ENCODE data around the gene IFNA2.
"Not testable (repeated sequence)": the region's sequence is repeated elsewhere in the genome, so short reads cannot be mapped to it uniquely, and the experiment has no call there.

Gene IFNA2

GRCh38 chr9:21385131-21385670 lies at the start of gene IFNA2:
Gene IFNA2, minus strand, starts transcription at chr9:21385398. Its CDS starts 69 bp downstream, at chr9:21385329.
- no peak for DNase-seq (ENCODE audit: low read depth)

DNA sequence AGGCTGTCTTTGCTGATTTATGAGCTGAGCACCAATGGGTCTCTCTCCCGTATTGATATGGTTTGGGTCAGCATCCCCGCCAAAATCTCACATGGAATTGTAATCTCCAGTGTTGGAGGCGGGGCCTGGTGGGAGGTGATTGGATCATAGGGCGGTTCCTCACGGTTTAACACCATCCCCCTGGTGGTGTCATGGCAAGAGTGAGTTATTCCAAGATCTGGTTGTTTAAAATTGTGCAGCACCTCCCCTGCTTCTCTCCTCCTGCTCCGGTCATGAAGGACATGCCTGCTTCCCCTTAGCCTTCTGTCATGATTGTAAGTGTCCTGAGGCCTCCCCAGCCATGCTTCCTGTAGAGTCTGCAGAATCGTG lies 49.8 kb upstream of the IFNA2 start:
- DNase-seq (ENCODE audit: low read depth) = not testable (repeated sequence)

- peak; percentile 20 for DNase-seq (ENCODE audit: low read depth)
Measured at GRCh38 chr9:21434202-21435014, 49.2 kb upstream of the IFNA2 start.

DNA sequence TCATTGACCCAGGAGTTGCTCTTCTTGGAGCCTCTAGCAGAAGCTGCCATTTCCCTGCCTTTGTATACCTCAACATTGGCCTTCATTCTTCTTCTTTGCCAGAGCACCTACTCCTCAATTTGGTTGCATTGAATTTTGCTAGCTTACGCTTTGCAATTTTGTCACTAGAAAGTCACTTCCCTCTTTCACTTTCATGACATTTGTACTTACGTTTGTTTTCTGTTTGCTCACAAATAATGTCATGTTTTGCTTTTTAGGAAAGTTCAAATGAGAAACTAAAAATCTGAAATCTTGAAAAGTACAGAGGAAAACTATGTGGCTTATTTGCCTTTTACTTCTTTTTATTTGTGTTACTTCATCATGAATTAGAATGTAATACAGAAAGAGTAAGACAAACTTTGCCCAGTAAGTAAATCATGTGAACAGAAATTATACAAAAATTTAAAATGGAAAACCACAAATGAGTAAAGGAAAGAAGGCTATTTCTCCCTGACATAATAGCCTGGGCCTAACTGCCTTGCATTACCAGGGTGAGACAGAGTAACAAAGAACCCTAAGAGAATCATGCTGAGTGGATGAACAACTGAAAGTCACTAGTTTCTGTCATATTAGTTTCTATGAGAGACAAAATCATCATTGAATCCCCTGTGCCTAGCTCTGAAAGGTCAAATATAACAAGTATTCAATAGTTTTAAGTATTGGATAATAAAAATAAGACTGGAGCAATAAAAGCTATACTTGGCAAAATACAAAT lies 47.7 kb upstream of the IFNA2 start:
- no peak for DNase-seq (ENCODE audit: low read depth)

- no peak for DNase-seq (ENCODE audit: low read depth)
Measured at GRCh38 chr9:21429191-21429590, 44.0 kb upstream of the IFNA2 start.

GRCh38 chr9:21428235-21428634 lies 43.0 kb upstream of the IFNA2 start:
- no peak for DNase-seq (ENCODE audit: low read depth)

GRCh38 chr9:21415493-21416267 lies 30.5 kb upstream of the IFNA2 start:
- no peak for DNase-seq (ENCODE audit: low read depth)

GRCh38 chr9:21414220-21414940 lies 29.2 kb upstream of the IFNA2 start:
- DNase-seq (ENCODE audit: low read depth) = no peak

DNA sequence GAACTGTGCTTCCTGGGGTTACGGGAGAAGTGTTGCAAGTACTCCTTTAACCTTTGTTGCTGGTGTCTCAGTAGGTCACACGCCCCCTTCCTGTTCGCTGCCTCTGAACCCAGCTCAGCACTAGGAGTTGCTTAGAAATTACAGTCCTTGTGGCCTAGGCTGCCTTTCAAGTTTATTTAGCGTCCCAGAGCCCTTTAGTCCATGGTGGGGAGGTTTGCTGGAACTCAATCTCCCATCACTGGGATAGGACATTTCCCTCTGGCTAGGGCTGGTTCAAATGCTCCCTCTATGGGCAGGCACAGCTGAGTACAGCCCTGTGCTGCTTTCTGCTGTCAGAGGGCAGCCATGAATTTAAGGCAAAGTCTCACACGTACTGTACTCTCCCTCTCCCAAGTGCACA lies 28.4 kb upstream of the IFNA2 start:
- no peak for DNase-seq (ENCODE audit: low read depth)

- DNase-seq (ENCODE audit: low read depth) = no peak
Measured at GRCh38 chr9:21413151-21413550, 28.0 kb upstream of the IFNA2 start.

- DNase-seq (ENCODE audit: low read depth) = no peak
Measured at GRCh38 chr9:21412107-21412506, 26.9 kb upstream of the IFNA2 start.

- no peak for DNase-seq (ENCODE audit: low read depth)
Measured at GRCh38 chr9:21408817-21409216, 23.6 kb upstream of the IFNA2 start, which contains the start of gene IFNA8. Gene IFNA8, plus strand, starts transcription at chr9:21409117. Its CDS starts 60 bp downstream, at chr9:21409177.

DNA sequence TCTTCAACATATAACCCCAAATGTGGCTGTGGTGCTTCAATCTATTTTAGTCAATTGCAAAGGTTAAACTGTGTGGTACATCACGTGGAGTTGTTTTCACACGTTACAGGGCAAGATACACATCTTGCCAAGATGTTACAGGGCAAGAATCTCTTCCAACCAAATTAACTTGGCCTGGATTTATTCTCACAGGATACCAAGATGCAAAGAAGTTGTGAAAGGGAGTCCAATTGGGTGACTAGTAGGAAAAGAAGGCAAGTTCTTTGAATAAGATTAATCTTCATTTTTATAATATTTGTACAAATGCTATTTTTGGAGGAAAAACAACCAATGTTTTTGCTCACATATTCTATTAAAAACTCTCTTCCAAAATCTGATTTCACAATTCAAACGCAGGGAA lies 18.9 kb upstream of the IFNA2 start:
- no peak for DNase-seq (ENCODE audit: low read depth)

DNA sequence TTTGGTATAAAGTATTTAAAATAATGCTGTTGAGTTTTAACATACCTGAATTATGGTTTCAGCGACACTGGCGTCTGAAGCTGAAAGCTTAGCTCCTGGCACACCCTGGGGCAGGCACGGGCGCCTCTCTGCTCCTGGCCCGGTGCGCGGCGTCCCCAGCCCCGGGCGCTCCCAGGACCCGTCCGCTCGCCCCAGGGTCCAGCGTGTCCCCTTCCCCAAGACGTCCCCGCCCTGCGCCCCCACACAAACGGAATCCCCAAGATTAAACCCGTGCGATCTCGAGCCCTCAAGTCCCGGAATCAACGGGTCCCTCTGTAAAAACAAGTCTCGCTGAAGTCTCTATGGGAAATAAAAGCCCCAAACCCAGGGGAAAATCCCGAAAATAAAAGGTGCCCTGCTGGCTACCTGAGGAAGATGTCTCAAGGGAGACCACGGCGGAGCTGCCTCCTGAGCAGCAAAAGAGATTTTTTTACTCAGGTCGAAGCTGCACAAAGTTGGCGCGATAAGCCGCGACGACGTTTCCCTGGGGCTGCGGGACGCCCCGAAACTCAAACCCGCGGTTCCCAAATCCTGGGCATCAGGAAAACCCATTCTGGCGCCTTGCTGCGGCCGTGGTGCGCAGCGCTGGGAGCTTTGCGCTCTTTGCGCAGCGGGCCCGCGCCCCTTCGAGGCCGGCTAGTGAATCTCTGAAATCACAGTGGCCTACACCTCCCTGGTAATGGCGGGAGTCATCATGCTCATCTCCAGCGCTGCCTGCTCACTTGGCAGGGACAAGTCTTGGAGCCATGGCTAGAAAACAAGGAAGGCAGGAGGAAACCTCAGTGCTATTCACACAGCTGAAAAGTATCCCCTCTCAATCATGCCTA lies 17.4 kb upstream of the IFNA2 start:
- DNase-seq (ENCODE audit: low read depth) = no peak

DNA sequence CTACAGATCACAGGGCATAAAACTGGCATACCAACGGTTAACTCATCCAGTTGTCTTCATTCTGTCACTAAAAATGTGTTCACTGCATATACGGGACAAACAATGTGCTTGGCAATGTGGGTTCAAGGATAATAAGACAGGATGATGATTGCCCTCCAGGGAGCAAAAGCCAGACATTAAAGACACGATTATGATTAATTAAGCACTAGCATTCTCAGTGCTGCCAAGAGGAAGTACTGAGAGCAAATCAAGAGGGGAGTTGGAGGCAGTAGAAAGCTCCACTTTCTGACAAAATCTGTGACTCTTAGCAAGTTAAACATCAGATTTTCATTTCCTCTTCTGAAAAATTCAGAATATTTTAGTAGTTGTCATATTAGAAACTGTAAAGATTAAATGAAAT lies 14.8 kb upstream of the IFNA2 start:
- DNase-seq (ENCODE audit: low read depth) = no peak

GRCh38 chr9:21398955-21399489 lies 13.8 kb upstream of the IFNA2 start:
- DNase-seq (ENCODE audit: low read depth) = no peak

DNA sequence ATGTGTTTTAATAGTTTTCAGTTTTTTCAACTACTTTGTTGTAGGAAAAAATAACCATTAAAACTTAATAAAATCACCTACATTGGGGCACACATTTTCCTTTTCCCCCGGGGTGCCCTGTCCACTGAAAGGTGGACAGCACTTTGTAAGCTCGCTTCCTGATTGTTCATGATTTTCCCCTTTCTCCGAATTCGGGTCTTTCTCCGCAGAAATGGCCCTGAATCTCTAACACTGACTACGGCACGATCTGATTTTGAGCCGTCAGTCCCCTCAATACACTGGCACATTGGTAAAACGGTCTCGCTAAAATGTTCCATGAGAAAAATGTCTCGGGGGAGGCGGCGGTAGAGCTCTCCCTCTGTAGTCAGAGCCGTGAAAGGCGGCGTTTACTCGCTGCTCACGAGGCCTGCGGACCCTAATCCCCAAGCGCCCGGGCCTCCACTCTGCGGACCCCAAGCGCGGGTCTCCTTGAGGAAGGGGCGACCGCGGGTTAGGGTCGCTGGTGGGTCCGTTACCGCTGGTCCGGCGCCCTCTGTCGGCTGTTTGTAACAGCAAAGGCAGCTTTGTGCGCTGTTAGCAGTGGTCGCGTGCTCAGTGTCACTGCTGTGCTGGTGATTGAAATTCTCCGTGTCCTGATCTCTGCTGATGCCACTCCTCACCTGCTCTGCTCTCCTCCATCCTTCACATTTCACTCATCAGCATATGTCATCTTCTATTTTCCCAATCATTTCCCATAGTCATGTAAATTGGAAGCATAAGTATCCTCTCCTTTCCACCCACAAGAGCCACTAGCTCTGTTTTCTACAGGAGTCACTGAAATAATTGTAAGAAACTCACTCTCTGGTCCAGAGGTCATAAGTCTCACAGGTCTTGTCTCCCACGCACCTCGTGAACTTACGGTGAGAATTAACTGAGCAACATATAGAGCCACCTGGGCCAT lies 10.8 kb upstream of the IFNA2 start:
- DNase-seq (ENCODE audit: low read depth) = no peak

GRCh38 chr9:21392270-21392669 lies 7.1 kb upstream of the IFNA2 start:
- no peak for DNase-seq (ENCODE audit: low read depth)

GRCh38 chr9:21383627-21384026 lies 1.6 kb downstream of the IFNA2 start:
- DNase-seq (ENCODE audit: low read depth) = no peak

Data from HS-5 (cell line).